Activated CD4-positive, alpha-beta T cell treated with anti-CD3 and anti-CD28 coated beads for 48 hours (primary cell): ENCODE results near the gene DPT.

Experiments used
- DNase-seq: peaks from one replicate; pipeline ENCODE4 v3.0.0-alpha.2; 2020

Gene DPT

GRCh38 chr1:168654198-168654915 lies 74.6 kb downstream of the DPT start:
- DNase-seq: no peak

- no peak for DNase-seq
Measured at GRCh38 chr1:168653567-168653966, 75.4 kb downstream of the DPT start.

DNA sequence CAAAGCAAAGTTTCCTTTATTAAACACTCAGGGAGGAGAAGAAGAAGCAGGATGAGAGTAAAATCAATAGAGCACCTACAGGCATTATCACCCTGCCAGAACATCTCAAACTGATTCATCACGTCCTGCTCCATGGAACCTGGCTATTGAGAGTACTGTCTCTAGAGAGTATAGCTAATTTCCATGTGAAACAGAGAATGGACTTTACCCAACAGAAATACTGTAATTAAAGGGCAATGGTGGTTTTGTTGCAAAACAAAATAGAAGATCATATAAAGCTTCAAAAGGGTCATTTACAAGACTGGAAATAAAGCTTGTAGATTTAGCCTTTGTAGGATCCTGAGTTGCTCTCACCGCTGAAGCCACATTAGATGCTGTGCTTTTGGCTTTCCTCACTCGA lies 83.3 kb downstream of the DPT start:
- no peak for DNase-seq
